H1 (cell line): ENCODE results near the gene PTPRCAP.

Source experiments
- ASH2L ChIP-seq: fragments of 200-600, 300-600 bp; sonication (generic); IDR thresholded peaks from one replicate; pipeline ENCODE4 v1.7.1; 2017; ENCODE audit warnings: low read length
- BRCA1 ChIP-seq: IDR thresholded peaks from 2 replicates; pipeline ENCODE4 v1.6.1; 2012; ENCODE audit warnings: low read depth, low read length, improper control_type of control experiment
- CHD2 ChIP-seq: IDR thresholded peaks from 2 replicates; pipeline ENCODE4 v1.6.1; 2012; ENCODE audit warnings: low read length, improper control_type of control experiment
- EP300 ChIP-seq, 2 experiments: IDR thresholded peaks; 1 replicate in 1 of 2; 2 replicates in 1 of 2; pipeline ENCODE4 v1.6.1; 2011 to 2012; ENCODE audit warnings: low read depth in 2 of 2, low read length in 2 of 2, mild to moderate bottlenecking in 2 of 2, borderline replicate concordance in 1 of 2, inconsistent platforms in 1 of 2, moderate library complexity in 1 of 2
- FOSL1 ChIP-seq: IDR thresholded peaks from 2 replicates; pipeline ENCODE4 v1.6.1; 2011; ENCODE audit warnings: mild to moderate bottlenecking, low read depth, low read length, moderate library complexity; ENCODE audit not compliant: insufficient read depth
- KDM1A ChIP-seq: fragments of 200-600, 300-600 bp; sonication (generic); IDR thresholded peaks from 2 replicates; pipeline ENCODE4 v1.7.1; 2016; ENCODE audit warnings: mild to moderate bottlenecking, low read length, borderline replicate concordance
- KDM5A ChIP-seq: fragments of 200-600 bp; IDR thresholded peaks from 2 replicates; pipeline ENCODE4 v1.7.1; 2012; ENCODE audit warnings: mild to moderate bottlenecking, low read length, inconsistent platforms, mixed read lengths
- POLR2A ChIP-seq, 2 experiments: IDR thresholded peaks; 1 replicate in 1 of 2; 2 replicates in 1 of 2; pipeline ENCODE4 v1.6.1; 2011; ENCODE audit warnings: low read depth in 2 of 2, low read length in 2 of 2, mild to moderate bottlenecking in 2 of 2; ENCODE audit errors: control extremely low read depth in 1 of 2
- RBBP5 ChIP-seq: IDR thresholded peaks from 2 replicates; pipeline ENCODE4 v1.7.1; 2012; ENCODE audit warnings: low read depth, mild to moderate bottlenecking, inconsistent platforms, low read length, moderate library complexity, borderline replicate concordance
- TAF1 ChIP-seq: IDR thresholded peaks from 2 replicates; pipeline ENCODE4 v1.6.1; 2011; ENCODE audit warnings: mild to moderate bottlenecking, low read depth, low read length
- ZNF274 ChIP-seq: IDR thresholded peaks from 2 replicates; pipeline ENCODE4 v1.7.0; 2012; ENCODE audit warnings: low read length, borderline replicate concordance; ENCODE audit errors: extremely low read depth
- TF ChIP-seq, protein P1 (sequence below), 3 experiments: IDR thresholded peaks; 1 replicate in 2 of 3; 2 replicates in 1 of 3; pipeline versions ENCODE4 v1.5.1 to v1.6.1; 2011; ENCODE audit warnings: low read length in 3 of 3, mild to moderate bottlenecking in 3 of 3, inconsistent platforms in 2 of 3, low read depth in 1 of 3, moderate library complexity in 1 of 3; ENCODE audit not compliant: insufficient read depth in 1 of 3; ENCODE audit errors: control extremely low read depth in 1 of 3

- TF ChIP-seq CHD2 = no peak
- TF ChIP-seq, protein P1, sequence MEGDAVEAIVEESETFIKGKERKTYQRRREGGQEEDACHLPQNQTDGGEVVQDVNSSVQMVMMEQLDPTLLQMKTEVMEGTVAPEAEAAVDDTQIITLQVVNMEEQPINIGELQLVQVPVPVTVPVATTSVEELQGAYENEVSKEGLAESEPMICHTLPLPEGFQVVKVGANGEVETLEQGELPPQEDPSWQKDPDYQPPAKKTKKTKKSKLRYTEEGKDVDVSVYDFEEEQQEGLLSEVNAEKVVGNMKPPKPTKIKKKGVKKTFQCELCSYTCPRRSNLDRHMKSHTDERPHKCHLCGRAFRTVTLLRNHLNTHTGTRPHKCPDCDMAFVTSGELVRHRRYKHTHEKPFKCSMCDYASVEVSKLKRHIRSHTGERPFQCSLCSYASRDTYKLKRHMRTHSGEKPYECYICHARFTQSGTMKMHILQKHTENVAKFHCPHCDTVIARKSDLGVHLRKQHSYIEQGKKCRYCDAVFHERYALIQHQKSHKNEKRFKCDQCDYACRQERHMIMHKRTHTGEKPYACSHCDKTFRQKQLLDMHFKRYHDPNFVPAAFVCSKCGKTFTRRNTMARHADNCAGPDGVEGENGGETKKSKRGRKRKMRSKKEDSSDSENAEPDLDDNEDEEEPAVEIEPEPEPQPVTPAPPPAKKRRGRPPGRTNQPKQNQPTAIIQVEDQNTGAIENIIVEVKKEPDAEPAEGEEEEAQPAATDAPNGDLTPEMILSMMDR (IDR thresholded peaks at IDR 0.05; ENCODE audit: control extremely low read depth in 1 of 3, insufficient read depth in 1 of 3, low read depth in 1 of 3, low read length in 3 of 3) = no peak
- no peak for TF ChIP-seq ASH2L
- TF ChIP-seq POLR2A (IDR thresholded peaks at IDR 0.05; ENCODE audit: control extremely low read depth in 1 of 2, low read depth in 2 of 2, low read length in 2 of 2) = no peak
- TF ChIP-seq BRCA1 = no peak
- no peak for TF ChIP-seq KDM1A
- no peak for TF ChIP-seq RBBP5
- no peak for TF ChIP-seq ZNF274
- no peak for TF ChIP-seq KDM5A
- no peak for TF ChIP-seq TAF1
- no peak for TF ChIP-seq FOSL1
- no peak for TF ChIP-seq EP300 (IDR thresholded peaks at IDR 0.05; ENCODE audit: borderline replicate concordance in 1 of 2, low read depth in 2 of 2, low read length in 2 of 2)
Observed at GRCh38 chr11:67420147-67420645, 17.3 kb downstream of the PTPRCAP start.
